Kidney (tissue), 14 donors: ENCODE results near the gene ODAD3. TPM values are rescaled to one million over a fixed set of nuclear protein-coding genes. Genes with fewer than 3 reads are reported as not detected.

ENCODE experiments used
- DNase-seq, 5 donors: peaks; one replicate each; pipeline ENCODE4 v3.0.0-alpha.2; 2013 to 2020
- FAIRE-seq: peaks from 2 replicates; lab custom pipeline; 2012; peaks lifted over from hg19 to GRCh38; lab: Jason Lieb, UNC
- H3K27ac ChIP-seq, 2 donors: one replicate each; pipeline ENCODE4 v1.7.0; 2013; ENCODE audit warnings: low read depth in 2 of 2, low read length in 2 of 2, inconsistent platforms in 1 of 2
- H3K27me3 ChIP-seq: one replicate; pipeline ENCODE4 v1.7.1; 2013; ENCODE audit warnings: low read length, inconsistent platforms; ENCODE audit not compliant: control insufficient read depth, insufficient read depth
- H3K36me3 ChIP-seq, 3 donors: one replicate each; pipeline versions ENCODE4 v1.7.0 to v1.7.1; 2013; ENCODE audit warnings: low read length in 3 of 3, control low read depth in 1 of 3, inconsistent platforms in 1 of 3; ENCODE audit not compliant: insufficient read depth in 3 of 3, control insufficient read depth in 2 of 3
- H3K4me1 ChIP-seq, 3 donors: one replicate each; pipeline versions ENCODE4 v1.7.0 to v1.7.1; 2013; ENCODE audit warnings: low read length in 3 of 3, inconsistent platforms in 1 of 3, low read depth in 1 of 3; ENCODE audit not compliant: control insufficient read depth in 2 of 3, insufficient read depth in 2 of 3
- H3K4me3 ChIP-seq, 3 donors: one replicate each; pipeline versions ENCODE4 v1.7.0 to v1.8.1; 2013; ENCODE audit warnings: low read length in 3 of 3, control low read depth in 1 of 3, inconsistent platforms in 1 of 3
- H3K9ac ChIP-seq, 3 donors: one replicate each; pipeline versions ENCODE4 v1.7.0 to v1.7.1; 2013; ENCODE audit warnings: low read length in 3 of 3, control low read depth in 1 of 3, inconsistent platforms in 1 of 3
- H3K9me3 ChIP-seq, 3 donors: one replicate each; pipeline versions ENCODE4 v1.7.0 to v1.7.1; 2013; ENCODE audit warnings: low read length in 3 of 3, control low read depth in 1 of 3, inconsistent platforms in 1 of 3; ENCODE audit not compliant: control insufficient read depth in 2 of 3, insufficient read depth in 1 of 3
- CTCF ChIP-seq: IDR thresholded peaks from 3 replicates; pipeline ENCODE4 v1.5.1; 2012; ENCODE audit warnings: mild to moderate bottlenecking, moderate library complexity, borderline replicate concordance; ENCODE audit not compliant: insufficient read depth; ENCODE audit errors: extremely low read depth
- intact Hi-C: fragments of 100-400 bp; cut with DNase I; formaldehyde crosslinking; loops from one replicate; pipeline ENCODE4 v1.11.1; 2022
- polyA plus RNA-seq: library from polyadenylated mRNA; stranded (reverse); fragments of 350-450 nt; fragmentation: Illumina TruSeq; extraction: RNeasy Lipid Tissue Mini Kit (QIAGEN cat#74804); gene quantifications from one replicate; pipeline ENCODE4 v1.2.3, GENCODE V29; 2014; ENCODE audit warnings: low read depth, low replicate concordance; ENCODE audit not compliant: insufficient read depth
- total RNA-seq: library from RNA; stranded (reverse); fragmentation: NEBNext Ultra II Directional; extraction: Animal tissue kit (Norgen Biotek cat#: 25700); gene quantifications from one replicate; pipeline ENCODE4 v1.2.1, GENCODE V29; 2021
- donor health status: control.
- donor health status: control.
- donor health status: control.
- donor health status: control.
- donor health status: control.
- donor health status: DM: yes; HTN: yes; CAD: no.
- donor health status: Normal renal cell carcinoma (clear cell type).

Gene ODAD3
- total and polyA plus RNA-seq, 2 donors from 2014 or later, result 1.5 to 7.1 TPM

- no peak for DNase-seq
- Histone ChIP-seq H3K27ac (no peak overlapping the region), H3K27me3 (no peaks in the 10 kb centered on the region), H3K36me3 (peaks cover 0 to 4% (median 0%) of the 10 kb centered on the region in 3 donors), H3K4me1 (no peaks in the 10 kb centered on the region), H3K9me3 (peaks cover 0 to 6% (median 0%) of the 10 kb centered on the region in 3 donors), H3K4me3 (no peak overlapping the region), H3K9ac (no peak overlapping the region)
- FAIRE-seq, result no peak
- no peak for TF ChIP-seq CTCF
- intact Hi-C loops, result no loop called here
Measured at GRCh38 chr19:11390933-11391680, 43.8 kb downstream of the ODAD3 start.

GRCh38 chr19:11390359-11390758 is 44.6 kb downstream of the ODAD3 start:
- no peak for FAIRE-seq
- H3K9ac ChIP-seq, result no peak overlapping the region
- H3K36me3 ChIP-seq, result peaks cover 0 to 4% (median 0%) of the 10 kb centered on the region in 3 donors

GRCh38 chr19:11387162-11388034 is 47.5 kb downstream of the ODAD3 start:
- H3K4me1 ChIP-seq, result peaks cover 0 to 9% (median 0%) of the 10 kb centered on the region in 3 donors
- no peak overlapping the region for H3K9ac ChIP-seq
- no peak overlapping the region for H3K4me3 ChIP-seq
- peaks cover 0 to 6% (median 0%) of the 10 kb centered on the region in 3 donors for H3K9me3 ChIP-seq
- no peak for TF ChIP-seq CTCF
- no peak overlapping the region for H3K27ac ChIP-seq
- no peaks in the 10 kb centered on the region for H3K36me3 ChIP-seq
- peaks cover 3% of the 10 kb centered on the region for H3K27me3 ChIP-seq
- DNase-seq, result no peak
- no peak for FAIRE-seq
- intact Hi-C loops, result no loop called here

More at GRCh38 chr19:11390359-11390758, 44.6 kb downstream of the ODAD3 start:
- no peak overlapping the region for H3K27ac ChIP-seq
- DNase-seq, result no peak
- H3K27me3 ChIP-seq, result no peaks in the 10 kb centered on the region
- no peaks in the 10 kb centered on the region for H3K4me1 ChIP-seq
- H3K4me3 ChIP-seq, result no peak overlapping the region
- H3K9me3 ChIP-seq, result peaks cover 0 to 6% (median 0%) of the 10 kb centered on the region in 3 donors
- intact Hi-C loops, result no loop called here
- no peak for TF ChIP-seq CTCF
